NCI-H2196 treated with DMSO at 0.1 percent for 48 hours (cell line): Measurements from ENCODE around the gene MGST2.
"Not testable (repeated sequence)": the region's sequence is repeated elsewhere in the genome, so short reads cannot be mapped to it uniquely, and the experiment has no call there.

Experiments used
- DNase-seq: peaks from one replicate; lab custom pipeline; 2025; ENCODE audit not compliant: unreplicated experiment; lab: John Stamatoyannopoulos, UW

The MGST2 gene

DNA sequence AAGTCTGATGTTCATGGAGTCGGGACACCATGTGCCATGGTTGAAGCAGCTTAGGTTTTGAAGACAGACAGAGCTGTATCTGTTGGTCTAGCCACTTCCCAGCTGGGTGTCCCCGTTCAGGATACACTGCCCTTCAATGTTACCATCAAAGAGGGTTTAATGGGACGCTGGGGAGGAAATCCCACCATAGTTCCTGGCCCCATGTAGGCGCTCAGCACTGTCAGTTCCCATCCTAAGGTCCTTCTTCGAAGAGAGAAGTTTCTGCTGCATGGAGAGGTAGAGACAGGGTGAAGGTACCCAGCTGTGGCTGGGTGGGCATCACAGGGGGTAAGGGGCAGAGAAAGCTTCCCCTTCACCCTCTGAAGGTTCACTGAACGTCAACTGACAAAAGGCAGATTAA lies 3.7 kb downstream of the MGST2 start:
- no peak for DNase-seq

GRCh38 chr4:139669890-139670289 lies 4.3 kb downstream of the MGST2 start:
- no peak for DNase-seq

DNA sequence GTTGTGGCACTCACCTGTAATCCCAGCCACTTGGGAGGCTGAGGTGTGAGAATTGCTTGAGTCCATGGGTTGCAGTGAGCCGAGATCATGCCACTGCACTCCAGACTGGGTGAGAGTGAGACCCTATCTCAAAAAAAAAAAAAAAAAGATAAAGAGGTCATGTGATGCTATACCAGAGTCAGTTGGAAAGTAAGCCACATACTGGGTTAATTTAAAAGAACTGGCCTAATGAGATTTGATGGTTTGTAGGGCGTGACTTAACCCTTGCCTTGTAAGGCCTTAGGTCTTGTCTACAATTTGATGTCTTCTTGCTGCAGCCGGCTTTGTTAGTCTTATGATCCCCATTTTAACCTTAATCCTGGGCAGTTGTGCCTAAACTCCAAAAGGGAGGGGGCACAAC lies 5.2 kb downstream of the MGST2 start:
- DNase-seq: no peak

GRCh38 chr4:139672215-139672614 lies 6.6 kb downstream of the MGST2 start:
- DNase-seq: no peak

DNA sequence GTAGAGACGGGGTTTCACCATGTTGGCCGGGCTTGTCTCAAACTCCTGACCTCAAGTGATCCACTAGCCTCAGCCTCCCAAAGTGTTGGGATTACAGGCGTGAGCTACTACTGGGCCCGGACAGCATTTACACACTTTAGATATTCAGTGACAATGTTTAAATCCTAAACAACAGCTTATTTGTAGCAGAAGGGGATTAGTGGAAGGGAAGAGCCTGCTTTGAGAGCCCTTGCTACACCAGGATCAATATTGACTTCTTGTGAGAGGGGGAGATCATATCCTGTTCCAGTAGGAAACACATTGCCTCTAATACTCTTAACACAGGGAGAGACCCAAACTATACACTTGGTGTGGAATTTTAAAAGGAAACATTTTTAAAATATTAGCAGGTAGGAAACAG lies 7.1 kb downstream of the MGST2 start:
- DNase-seq: no peak

DNA sequence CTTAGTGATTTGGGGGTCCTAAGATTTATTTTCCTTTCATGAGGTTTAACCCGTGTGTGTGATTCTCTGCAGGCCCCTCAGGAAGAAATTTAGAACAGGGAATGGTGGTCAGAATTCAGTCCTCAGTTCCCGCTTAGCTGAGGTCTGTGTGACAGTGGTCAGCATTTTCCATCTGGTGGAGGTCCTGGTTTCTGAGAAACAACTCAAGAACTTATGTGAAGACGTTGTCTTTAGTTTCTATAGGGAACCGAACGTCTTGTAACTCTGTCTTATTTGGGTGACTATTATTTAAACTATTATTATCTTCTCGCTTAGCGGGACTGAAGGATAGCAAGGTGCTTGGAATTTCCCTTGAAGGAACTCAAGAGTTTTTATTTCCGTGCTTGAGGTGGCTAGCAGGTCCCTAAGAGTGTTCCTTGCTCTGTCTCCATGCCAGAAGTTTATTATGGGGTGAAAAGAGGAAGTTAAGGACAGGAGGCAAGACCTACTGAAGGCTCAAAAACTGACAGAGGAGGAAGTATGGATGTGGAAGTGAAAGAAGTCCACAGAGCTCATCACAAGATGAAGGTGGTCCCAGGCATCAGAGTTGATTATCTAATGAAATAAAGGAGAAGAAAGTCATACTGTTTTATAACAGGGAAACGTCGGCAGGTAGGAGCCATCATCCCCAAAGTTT lies 9.4 kb downstream of the MGST2 start:
- no peak for DNase-seq

DNA sequence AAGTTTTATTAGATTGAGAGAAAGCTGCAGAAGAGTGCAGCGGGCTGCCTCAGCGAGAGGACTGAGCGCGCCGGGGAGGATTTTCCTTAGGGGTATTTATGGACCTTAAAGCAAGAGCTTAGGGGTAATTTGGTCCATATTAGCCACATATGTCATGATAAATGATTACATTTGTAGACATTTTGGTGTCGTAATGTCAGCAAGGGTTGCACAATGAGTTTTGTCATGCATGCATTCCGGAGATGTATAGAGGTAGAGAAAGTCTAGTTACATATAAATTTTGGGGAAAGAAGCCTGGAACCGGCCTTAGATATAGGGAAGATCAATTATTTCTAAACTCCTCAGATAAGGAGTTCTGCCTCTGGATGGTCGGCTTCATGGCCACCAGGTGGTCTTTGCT lies 10.0 kb downstream of the MGST2 start:
- DNase-seq: no peak

GRCh38 chr4:139676365-139676764 lies 10.7 kb downstream of the MGST2 start:
- DNase-seq: no peak

GRCh38 chr4:139676913-139677585 lies 11.4 kb downstream of the MGST2 start:
- no peak for DNase-seq

DNA sequence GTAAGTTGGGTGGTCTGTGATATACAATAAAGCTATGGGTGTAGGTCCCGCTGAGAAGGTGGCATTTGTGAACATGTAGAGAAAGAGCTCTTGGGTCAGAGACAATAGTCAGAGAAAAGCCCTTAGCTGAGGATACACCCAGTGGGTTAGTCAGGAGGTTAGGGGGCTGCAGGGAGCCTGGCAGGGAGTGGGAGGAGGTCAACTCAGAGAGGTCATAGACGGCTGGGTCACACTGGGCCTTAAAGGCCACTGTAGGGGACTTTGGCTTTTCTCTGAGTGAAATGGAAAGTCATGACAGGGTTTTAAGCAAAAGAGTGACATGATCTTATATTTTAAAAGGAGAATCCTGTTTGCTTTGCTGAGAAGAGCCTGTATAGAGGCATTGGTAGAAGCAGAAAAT lies 16.7 kb downstream of the MGST2 start:
- no peak for DNase-seq

DNA sequence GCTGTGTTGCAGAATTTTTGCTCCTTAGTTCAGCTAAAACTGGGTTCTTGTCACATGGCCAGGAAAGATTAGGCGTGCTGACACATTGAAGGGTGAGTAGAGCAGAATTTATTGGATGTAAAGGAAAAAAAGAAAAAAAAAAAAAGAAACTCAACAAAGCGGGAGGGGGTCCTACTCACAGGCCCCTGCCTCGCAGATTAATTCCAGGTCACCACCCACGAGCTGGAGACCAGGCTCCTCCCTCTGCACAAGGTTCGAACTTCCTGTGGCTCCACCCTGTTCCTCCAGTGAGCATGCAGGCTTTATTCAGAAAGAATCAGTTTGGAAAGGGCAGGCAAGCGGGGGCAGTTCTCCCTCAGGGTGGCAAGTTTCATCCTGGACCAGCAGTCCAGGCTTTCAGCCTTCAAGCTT lies 17.1 kb downstream of the MGST2 start:
- no peak for DNase-seq

GRCh38 chr4:139684351-139684750 lies 18.7 kb downstream of the MGST2 start:
- DNase-seq: no peak

DNA sequence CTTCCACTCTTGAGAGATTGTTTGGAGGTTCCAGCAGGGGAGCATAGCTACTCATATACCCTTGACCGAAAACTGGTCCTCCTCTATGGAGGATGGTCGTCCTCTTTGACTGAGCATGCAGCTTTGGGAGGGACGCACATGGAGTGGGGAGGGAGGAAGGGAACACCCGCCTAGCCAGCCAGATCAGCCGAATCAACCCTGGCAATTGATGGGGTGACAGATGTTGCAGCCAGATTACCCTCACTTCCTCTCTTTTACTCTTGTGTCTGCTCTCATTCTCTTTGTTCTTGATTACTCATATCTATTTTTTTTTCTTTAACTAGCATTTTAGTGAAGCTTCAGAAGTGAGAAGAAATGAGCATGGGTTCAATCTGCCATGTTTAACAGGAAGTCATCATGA lies 19.6 kb downstream of the MGST2 start:
- no peak for DNase-seq

DNA sequence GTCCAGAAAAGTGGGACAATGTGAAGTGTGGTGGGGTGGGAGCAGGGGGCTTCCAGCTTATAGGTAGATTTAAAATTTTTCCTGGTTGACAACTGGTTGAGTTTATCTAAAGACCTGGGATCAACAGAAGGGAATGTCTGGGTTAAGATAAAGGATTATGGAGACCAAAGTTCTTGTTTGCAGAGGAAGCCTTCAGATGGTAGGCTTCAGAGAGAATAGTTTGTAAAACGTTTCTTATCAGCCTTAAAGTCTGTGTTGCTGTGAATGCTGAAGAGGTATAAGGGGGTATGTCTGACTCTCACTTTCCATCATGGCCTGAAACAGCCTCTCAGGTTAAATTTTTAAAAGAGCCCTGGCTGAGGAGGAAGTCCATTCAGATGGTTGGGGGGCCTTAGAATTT lies 20.5 kb downstream of the MGST2 start:
- no peak for DNase-seq

DNA sequence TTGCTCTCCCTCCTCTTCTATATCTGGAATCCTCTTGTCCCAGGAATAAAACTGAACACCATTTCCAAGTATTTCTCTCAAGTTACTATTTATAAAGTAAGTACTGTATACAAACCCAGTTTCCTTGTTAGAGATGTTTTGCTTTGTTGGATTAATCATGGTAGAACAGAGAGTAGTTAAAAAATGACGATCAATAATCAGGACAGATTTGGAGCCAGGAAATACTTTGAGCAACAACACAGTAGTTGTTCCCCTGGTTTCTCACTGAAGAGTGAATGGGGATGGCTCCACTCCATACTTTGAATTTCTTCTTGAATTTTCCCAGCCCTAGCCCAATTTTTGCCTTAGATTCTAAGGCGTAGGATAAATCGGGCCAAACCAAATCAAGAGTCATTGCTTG lies 21.4 kb downstream of the MGST2 start:
- no peak for DNase-seq

DNA sequence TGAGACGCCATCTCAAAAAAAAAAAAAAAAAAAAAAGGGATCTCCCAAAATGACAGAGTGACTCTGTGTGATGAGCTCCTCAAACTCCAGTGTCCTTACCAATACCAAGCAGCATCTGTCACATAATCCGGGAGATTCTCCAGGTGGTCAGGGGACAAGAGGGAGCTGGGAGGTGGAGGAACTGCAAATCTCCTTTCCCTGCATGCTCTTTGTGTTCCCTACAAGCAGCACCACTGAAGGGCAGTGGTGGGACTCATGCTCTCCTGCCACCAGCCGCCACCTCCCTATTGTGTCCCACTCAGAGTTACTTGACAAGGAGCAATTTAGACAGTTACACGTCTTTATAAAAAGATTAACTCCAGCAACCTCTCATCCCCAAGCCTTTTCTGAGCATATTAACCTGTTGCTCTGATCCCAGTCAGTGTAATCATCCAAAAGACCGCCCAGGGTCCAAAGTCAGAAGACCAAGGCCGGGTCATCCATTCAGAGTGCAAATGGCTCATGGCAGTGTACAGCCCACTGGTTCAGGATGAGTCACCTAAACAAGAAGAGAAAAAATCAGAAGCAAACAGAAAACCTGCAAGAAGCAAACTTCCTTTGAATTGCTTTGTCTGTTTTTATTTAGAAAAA lies 23.6 kb downstream of the MGST2 start:
- no peak for DNase-seq

- no peak for DNase-seq
Observed at GRCh38 chr4:139690419-139690818, 24.8 kb downstream of the MGST2 start.

GRCh38 chr4:139692309-139693012 lies 26.8 kb downstream of the MGST2 start:
- no peak for DNase-seq

GRCh38 chr4:139694522-139695107 lies 29.0 kb downstream of the MGST2 start:
- no peak for DNase-seq

DNA sequence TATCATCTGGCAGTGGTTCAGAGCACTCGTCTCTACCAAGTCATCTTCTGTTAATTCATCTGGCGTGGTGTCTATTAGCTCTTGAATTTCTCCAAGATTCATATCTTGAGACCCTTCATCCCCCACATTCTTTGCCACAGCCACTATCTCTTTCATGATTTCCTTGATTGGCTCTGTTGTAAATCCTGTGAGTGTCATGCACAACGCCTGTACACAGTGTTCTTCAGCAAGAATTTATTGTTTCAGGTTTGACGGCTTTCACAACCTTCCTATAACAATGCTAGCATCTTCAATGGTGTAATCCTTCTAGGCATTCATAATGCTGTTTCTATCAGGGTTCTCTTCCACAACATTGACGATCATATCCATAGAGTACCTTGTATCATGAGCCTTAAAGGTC lies 30.9 kb downstream of the MGST2 start:
- DNase-seq: no peak

GRCh38 chr4:139698167-139698925 lies 32.7 kb downstream of the MGST2 start:
- DNase-seq: not testable (repeated sequence)
